Activated CD8-positive, alpha-beta memory T cell treated with anti-CD3 and anti-CD28 coated beads, Interleukin-2, amount 50 U/mL, for 1 hour (primary cell): ENCODE measurements around the gene ITGA6.

Source experiments
- DNase-seq: peaks from one replicate; pipeline ENCODE4 v3.0.0-alpha.2; 2020; ENCODE audit errors: extremely low read depth

ITGA6 gene

GRCh38 chr2:172416447-172417058 lies 10.8 kb upstream of the ITGA6 start:
- DNase-seq: no peak

- DNase-seq: no peak
These were observed 7.2 kb upstream of the ITGA6 start for GRCh38 chr2:172420216-172420615.

DNA sequence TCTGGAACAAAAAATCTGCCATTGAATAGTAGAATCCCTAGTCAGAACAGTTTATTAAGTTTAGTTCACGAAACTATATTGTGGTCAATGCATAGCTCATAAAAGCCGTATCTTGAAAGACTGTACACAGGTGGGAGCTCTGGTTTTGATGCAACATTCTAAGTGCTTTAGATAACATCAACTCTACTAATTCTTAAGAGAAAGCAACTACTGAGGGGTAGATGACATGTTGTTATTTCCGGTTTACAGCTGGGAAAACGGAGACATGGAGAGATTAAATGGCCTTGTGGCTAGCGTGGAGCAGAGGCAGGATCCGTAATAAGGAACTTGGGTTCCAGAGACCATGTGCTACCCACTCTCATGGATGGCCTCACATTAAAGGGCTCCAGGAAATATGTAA lies 4.2 kb upstream of the ITGA6 start:
- DNase-seq: no peak

- no peak for DNase-seq
These were observed 2.0 kb upstream of the ITGA6 start for GRCh38 chr2:172425336-172425735.

GRCh38 chr2:172426635-172427255 lies 641 bp upstream of the ITGA6 start:
- DNase-seq: no peak

- DNase-seq: peak; percentile 31
These were observed 825 bp downstream of the ITGA6 start for GRCh38 chr2:172427990-172428831.

DNA sequence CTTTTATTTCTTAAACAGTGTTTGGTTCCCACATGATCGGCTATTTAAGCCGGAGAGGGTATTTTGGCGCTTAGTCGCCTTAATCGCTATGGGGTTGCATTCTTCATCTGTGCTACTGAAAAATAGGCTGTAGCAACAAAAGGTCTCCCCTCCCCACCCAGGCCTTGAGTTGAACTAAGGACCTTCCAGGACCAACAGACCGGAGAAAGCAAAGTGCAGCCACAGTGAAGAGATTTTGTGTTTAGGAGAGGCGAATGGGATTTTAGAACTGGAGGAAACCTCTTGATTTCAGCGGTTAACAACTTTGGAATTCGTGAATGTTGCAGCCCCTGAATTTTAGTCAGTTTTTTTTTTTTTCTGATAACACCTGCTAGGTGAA lies 1.4 kb downstream of the ITGA6 start:
- no peak for DNase-seq

DNA sequence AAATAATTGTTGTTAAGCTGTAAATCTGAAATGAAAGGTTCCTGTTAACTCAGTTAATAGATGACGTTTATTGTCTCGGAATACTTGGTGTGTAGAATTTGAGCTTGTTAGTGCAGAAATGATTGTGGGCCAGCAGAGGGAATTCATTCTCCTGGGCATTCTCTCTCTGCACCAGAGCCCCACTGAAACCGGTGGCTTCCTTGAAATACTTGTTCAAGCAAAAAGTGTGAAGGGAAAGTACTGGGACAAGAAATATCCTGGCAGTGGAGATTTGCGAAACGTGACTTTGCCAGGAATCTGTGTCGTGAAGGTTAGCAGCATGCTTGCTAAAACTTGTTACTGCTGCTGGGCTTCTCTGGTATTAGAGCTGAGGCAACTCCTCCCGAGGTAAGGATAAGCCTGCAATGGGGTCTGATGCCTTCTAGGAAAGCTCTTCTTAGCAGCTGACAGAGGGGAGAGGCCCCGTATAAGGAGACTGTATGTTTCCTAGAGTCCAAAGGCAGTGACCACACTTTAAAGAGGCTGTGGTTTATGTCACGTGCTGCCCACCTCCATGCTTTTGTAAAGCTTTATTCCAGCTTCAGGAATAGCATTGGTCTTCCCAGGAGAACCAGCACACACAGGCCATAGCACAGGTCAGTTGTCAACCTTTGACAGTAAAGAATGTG lies 2.0 kb downstream of the ITGA6 start:
- no peak for DNase-seq

- DNase-seq: no peak
These were observed 2.6 kb downstream of the ITGA6 start for GRCh38 chr2:172430027-172430426.

- no peak for DNase-seq
These were observed 3.3 kb downstream of the ITGA6 start for GRCh38 chr2:172430678-172431077.

- no peak for DNase-seq
These were observed 4.1 kb downstream of the ITGA6 start for GRCh38 chr2:172431463-172431862.

DNA sequence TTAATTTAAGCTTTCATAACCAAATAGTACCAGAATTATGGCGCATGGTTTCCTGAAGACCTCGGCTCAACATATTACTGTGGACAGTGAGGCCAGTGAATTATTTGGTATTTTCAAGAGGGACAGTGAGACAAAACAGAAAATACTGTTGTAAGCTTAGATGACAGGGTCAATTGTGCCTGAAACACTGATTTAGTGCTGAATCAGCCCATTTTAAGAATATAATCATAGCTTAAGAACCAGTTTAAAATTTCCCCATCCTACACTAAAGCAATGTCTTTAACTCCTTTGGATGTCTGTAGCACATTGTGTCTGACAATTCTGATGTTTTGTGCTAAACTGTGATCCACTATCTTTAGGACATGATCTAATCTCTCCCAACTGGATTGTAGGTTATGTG lies 4.6 kb downstream of the ITGA6 start:
- DNase-seq: no peak

DNA sequence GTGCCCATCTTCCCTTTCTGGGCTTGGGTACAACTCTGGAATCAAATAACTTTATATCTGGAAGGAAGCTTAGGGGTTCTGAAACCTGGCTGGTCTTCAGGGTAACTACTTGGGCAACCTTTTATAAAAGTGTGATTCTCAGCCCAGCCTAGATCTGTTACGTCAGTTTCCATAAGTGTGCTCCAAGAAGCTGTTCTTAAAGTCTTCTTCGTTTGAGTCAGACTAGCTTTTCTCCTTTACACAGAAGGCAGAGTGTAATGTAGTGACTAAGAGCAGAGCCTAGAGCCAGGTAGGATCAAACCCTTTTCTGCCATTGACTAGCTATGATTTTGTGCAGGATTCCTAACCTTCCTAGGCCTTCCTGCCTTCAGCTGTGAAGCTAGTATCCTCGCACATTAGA lies 5.8 kb downstream of the ITGA6 start:
- DNase-seq: no peak

- DNase-seq: peak; percentile 24
These were observed 7.6 kb downstream of the ITGA6 start for GRCh38 chr2:172434821-172435605.

GRCh38 chr2:172435606-172435911 lies 8.2 kb downstream of the ITGA6 start:
- DNase-seq: no peak

DNA sequence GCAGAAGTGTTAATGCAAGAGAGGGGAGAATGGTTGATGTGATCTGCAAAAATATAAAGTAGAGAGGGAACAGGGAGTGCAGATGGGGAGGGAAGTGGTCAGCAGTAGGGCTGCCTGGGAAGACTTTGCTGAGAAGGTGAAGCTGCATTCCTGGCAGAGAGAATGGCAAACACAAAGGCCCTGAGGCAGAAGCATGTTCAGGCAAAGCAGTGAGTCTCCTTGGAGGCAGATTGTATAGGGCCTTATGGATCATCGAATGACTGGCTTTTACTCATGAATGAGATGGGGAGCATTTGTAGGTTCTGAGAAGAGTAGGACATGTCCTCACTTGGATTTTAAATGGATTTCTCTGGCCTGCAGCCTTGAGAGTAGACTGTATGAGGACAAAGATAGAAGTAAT lies 9.5 kb downstream of the ITGA6 start:
- no peak for DNase-seq

- DNase-seq: no peak
These were observed 10.3 kb downstream of the ITGA6 start for GRCh38 chr2:172437419-172438341.

- DNase-seq: no peak
These were observed 11.5 kb downstream of the ITGA6 start for GRCh38 chr2:172438741-172439508.

DNA sequence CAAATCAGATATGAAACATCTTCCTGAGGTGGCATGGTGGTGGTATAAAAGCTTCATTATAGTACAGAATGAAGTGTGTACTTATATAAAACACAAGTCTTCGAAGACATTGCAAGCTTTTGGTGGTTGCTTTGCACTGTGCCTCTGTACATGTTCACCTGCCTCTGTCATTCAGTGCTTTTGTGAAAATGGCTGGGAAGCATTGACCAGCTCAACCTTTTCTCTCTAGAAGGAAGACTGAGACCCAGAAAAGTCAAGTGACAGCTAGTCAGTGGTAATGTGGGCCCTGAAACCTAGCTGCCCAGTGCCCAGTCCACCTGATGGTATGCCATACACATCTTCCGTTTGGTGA lies 12.1 kb downstream of the ITGA6 start:
- DNase-seq: no peak

DNA sequence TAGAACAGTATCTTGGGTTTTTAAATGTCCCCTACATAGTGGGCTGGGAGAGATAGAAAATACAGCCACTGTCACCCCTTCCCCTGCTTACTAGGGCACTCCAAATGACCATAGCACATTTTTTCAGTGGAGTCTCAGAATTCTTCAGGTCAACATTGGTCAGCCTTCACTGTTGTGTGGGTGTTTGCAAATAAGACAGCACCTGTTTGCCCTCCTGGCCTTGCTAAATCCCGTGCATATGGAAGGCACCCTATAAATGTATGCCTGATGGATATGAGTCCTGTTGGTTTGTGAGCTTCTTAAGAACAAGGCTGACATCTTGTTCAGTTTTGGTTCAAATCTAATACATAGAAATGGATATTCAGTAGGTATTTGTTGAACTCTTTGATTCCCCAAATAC lies 12.5 kb downstream of the ITGA6 start:
- no peak for DNase-seq
